Esophagus muscularis mucosa (tissue), 4 donors: ENCODE data around the gene FER. TPM values are rescaled to one million over a fixed set of nuclear protein-coding genes. Genes with fewer than 3 reads are reported as not detected.
"Not testable (repeated sequence)": the region's sequence is repeated elsewhere in the genome, so short reads cannot be mapped to it uniquely, and the experiment has no call there.

Experiments used
- DNase-seq: peaks from one replicate; pipeline ENCODE4 v3.0.0-alpha.2; 2017; ENCODE audit errors: extremely low spot score
- H3K27ac ChIP-seq, 4 donors: fragments of 200-600 bp; sonication (generic); replicated peaks in 1 of 4; 1 replicate in 3 of 4; 2 replicates in 1 of 4; pipeline ENCODE4 v1.5.1; 2016 to 2019; ENCODE audit warnings: mild to moderate bottlenecking in 1 of 4
- H3K27me3 ChIP-seq, 4 donors: fragments of 200-600 bp; sonication (generic); one replicate each; pipeline versions ENCODE4 v1.5.1 to v1.6.0; 2016 to 2019
- H3K36me3 ChIP-seq, 4 donors: fragments of 200-600 bp; sonication (generic); one replicate each; pipeline ENCODE4 v1.5.1; 2016 to 2019
- H3K4me1 ChIP-seq, 4 donors: fragments of 200-600 bp; sonication (generic); one replicate each; pipeline ENCODE4 v1.5.1; 2016 to 2019
- H3K4me3 ChIP-seq, 4 donors: fragments of 200-600 bp; sonication (generic); 1 replicate in 2 of 4; 2 replicates in 2 of 4; pipeline ENCODE4 v1.5.1; 2016 to 2019; ENCODE audit warnings: mild to moderate bottlenecking in 4 of 4, moderate library complexity in 1 of 4
- H3K9me3 ChIP-seq, 4 donors: fragments of 200-600 bp; sonication (generic); 1 replicate in 3 of 4; 2 replicates in 1 of 4; pipeline ENCODE4 v1.5.1; 2016 to 2019
- EP300 ChIP-seq: sonication (generic); formaldehyde crosslinking; IDR thresholded peaks from one replicate; pipeline ENCODE4 v1.6.1; 2017; ENCODE audit warnings: antibody characterized with exemption
- POLR2A ChIP-seq: fragments of 450-650 bp; IDR thresholded peaks from one replicate; pipeline ENCODE4 v1.6.1; 2017; ENCODE audit warnings: antibody characterized with exemption, moderate library complexity, mild to moderate bottlenecking, low read depth
- POLR2AphosphoS5 ChIP-seq, 2 donors: sonication (generic); formaldehyde crosslinking; IDR thresholded peaks; one replicate each; pipeline ENCODE4 v1.6.1; 2017; ENCODE audit warnings: antibody characterized with exemption in 2 of 2
- WGBS: methylation state at CpG from one replicate; pipeline ENCODE4 v1.1.5; 2018; 5-methylcytosine and 5-hydroxymethylcytosine counted together
- intact Hi-C: fragments of 100-400 bp; cut with DNase I; formaldehyde crosslinking; loops from one replicate; pipeline ENCODE4 v1.15.1; 2023
- total RNA-seq, 4 donors: library from RNA; depleted of rRNA; stranded (reverse); fragments of >200 nt; gene quantifications; one replicate each; pipeline versions ENCODE4 v1.1.0 to v1.2.1, GENCODE V29; 2016
- TF ChIP-seq, protein P1 (sequence below), 3 experiments: fragments of 200-600 bp in 2 of 3; fragments of 450-650 bp in 1 of 3; sonication (generic) in 2 of 3; IDR thresholded peaks; one replicate each; pipeline ENCODE4 v1.5.1; 2017 to 2019; ENCODE audit warnings: antibody characterized with exemption in 3 of 3, mild to moderate bottlenecking in 2 of 3, moderate library complexity in 1 of 3

The FER gene
- total RNA-seq, 4 donors from 2014 or later = 17.6 to 32.8 (median 25.4) TPM

GRCh38 chr5:109049565-109049964, 301.9 kb downstream of the FER start:
- H3K27me3 ChIP-seq = no peaks in the 10 kb centered on the region
- no peak overlapping the region for H3K4me3 ChIP-seq
- H3K4me1 ChIP-seq = peaks cover 0 to 9% (median 6%) of the 10 kb centered on the region in 4 donors
- no peak for TF ChIP-seq EP300
- no peak for TF ChIP-seq POLR2AphosphoS5 (IDR thresholded peaks at IDR 0.05)
- no peak for TF ChIP-seq POLR2A
- TF ChIP-seq, protein P1, sequence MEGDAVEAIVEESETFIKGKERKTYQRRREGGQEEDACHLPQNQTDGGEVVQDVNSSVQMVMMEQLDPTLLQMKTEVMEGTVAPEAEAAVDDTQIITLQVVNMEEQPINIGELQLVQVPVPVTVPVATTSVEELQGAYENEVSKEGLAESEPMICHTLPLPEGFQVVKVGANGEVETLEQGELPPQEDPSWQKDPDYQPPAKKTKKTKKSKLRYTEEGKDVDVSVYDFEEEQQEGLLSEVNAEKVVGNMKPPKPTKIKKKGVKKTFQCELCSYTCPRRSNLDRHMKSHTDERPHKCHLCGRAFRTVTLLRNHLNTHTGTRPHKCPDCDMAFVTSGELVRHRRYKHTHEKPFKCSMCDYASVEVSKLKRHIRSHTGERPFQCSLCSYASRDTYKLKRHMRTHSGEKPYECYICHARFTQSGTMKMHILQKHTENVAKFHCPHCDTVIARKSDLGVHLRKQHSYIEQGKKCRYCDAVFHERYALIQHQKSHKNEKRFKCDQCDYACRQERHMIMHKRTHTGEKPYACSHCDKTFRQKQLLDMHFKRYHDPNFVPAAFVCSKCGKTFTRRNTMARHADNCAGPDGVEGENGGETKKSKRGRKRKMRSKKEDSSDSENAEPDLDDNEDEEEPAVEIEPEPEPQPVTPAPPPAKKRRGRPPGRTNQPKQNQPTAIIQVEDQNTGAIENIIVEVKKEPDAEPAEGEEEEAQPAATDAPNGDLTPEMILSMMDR (IDR thresholded peaks at IDR 0.05) = no peak
- peaks cover 0 to 13% (median 11%) of the 10 kb centered on the region in 4 donors for H3K36me3 ChIP-seq
- DNase-seq = no peak
- 80% methylated on average over 1 of the region's 1 CpG for WGBS
- no peak overlapping the region for H3K27ac ChIP-seq
- H3K9me3 ChIP-seq = no peaks in the 10 kb centered on the region
- intact Hi-C loops = no loop called here

DNA sequence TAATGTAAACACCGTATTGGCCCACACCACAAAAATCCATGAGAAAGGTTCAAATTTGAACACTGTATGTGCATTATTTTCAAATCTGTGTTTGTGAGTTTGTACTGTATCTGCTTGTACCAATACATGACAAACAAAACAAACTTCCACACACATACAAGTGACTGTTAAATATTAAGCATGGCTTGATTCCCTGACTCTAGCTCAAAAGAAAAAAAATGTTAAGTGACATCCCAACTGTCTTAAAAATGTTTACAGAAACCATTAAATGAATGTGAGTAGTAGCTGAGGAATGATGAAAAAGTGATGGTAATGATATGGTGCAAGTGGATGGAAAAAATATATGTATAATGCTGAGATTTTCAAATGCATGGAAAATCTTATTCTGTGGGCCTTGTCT, 302.6 kb downstream of the FER start:
- H3K4me3 ChIP-seq, H3K27ac ChIP-seq, intact Hi-C loops, DNase-seq, H3K27me3 ChIP-seq, H3K4me1 ChIP-seq, H3K9me3 ChIP-seq: not testable (repeated sequence)
- peaks cover 0 to 13% (median 11%) of the 10 kb centered on the region in 4 donors for H3K36me3 ChIP-seq
- WGBS = 90% methylated on average over 1 of the region's 1 CpG

DNA sequence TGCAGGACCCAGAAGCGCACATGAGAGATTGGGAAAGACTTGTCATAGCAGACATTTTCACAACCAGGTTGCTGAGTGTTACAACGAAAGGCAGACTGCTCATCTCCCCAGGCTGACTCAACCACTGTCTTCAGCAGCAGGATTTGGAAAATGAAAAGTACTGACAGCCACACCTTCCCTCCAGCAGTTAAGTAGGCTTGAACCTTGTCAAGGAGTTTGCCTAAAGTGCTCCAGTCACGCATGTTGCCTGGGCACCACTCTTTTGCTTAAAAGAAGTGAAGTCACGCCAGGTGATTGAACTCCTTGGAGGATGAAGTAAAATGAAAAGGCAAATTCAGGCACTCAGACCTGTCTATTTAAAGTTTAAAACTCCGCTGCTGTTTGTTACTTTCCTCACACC, 304.5 kb downstream of the FER start:
- H3K27me3 ChIP-seq, intact Hi-C loops, H3K4me3 ChIP-seq, DNase-seq, H3K9me3 ChIP-seq, H3K27ac ChIP-seq, H3K4me1 ChIP-seq: not testable (repeated sequence)
- 97% methylated on average over 5 of the region's 5 CpGs for WGBS
- H3K36me3 ChIP-seq = peaks cover 0 to 13% (median 10%) of the 10 kb centered on the region in 4 donors

GRCh38 chr5:109053995-109054417, 306.3 kb downstream of the FER start:
- peaks cover 0 to 13% (median 7%) of the 10 kb centered on the region in 4 donors for H3K36me3 ChIP-seq
- H3K9me3 ChIP-seq = no peaks in the 10 kb centered on the region
- H3K4me3 ChIP-seq = peak overlapping the region in 2 of 4 donors; percentile 8 to 12
- intact Hi-C loops = no loop called here
- 38% methylated on average over 4 of the region's 4 CpGs for WGBS
- DNase-seq = no peak
- peaks cover 0 to 9% (median 6%) of the 10 kb centered on the region in 4 donors for H3K4me1 ChIP-seq
- no peaks in the 10 kb centered on the region for H3K27me3 ChIP-seq
- peak overlapping the region in 1 of 4 donors; percentile 3 for H3K27ac ChIP-seq
- TF ChIP-seq, protein P1 (IDR thresholded peaks at IDR 0.05) = no peak
- TF ChIP-seq POLR2A (no peak), EP300 (no peak), POLR2AphosphoS5 (IDR thresholded peaks at IDR 0.05) (no peak)

DNA sequence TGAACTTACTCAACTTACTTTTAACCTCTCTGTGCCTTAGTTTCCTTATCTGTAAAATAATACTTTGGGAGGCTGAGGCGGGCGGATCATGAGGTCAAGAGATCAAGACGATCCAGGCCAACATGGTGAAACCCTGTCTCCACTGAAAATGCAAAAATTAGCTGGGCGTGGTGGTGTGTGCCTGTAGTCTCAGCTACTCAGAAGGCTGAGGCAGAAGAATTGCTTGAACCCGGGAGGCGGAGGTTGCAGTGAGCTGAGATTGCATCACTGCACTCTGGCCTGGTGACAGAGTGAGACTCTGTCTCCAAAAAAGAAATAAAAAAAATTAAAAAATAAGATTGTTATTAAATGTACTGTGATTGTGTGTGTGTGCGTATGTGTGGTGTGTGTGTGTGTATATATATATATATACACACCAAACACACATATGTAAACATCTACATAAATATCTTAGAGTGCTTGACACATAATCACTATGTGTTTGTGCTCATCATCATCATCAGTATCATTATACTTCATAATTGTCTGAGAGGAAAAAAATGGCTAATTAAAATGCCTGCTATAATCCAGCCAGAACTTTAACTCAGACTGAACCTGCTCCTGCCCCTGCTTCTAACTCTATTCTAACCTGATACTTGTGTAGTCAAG, 312.8 kb downstream of the FER start:
- Histone ChIP-seq H3K4me1 (peaks cover 0 to 35% (median 23%) of the 10 kb centered on the region in 4 donors), H3K9me3 (no peaks in the 10 kb centered on the region), H3K36me3 (no peaks in the 10 kb centered on the region), H3K27me3 (no peaks in the 10 kb centered on the region), H3K27ac (peak overlapping the region in 1 of 4 donors; percentile 36), H3K4me3 (no peak overlapping the region)
- no peak for DNase-seq
- intact Hi-C loops = no loop called here
- 85% methylated on average over 7 of the region's 7 CpGs for WGBS
- TF ChIP-seq EP300 (no peak), POLR2AphosphoS5 (IDR thresholded peaks at IDR 0.05) (no peak), POLR2A (no peak)
- TF ChIP-seq, protein P1 (IDR thresholded peaks at IDR 0.05) = no peak

DNA sequence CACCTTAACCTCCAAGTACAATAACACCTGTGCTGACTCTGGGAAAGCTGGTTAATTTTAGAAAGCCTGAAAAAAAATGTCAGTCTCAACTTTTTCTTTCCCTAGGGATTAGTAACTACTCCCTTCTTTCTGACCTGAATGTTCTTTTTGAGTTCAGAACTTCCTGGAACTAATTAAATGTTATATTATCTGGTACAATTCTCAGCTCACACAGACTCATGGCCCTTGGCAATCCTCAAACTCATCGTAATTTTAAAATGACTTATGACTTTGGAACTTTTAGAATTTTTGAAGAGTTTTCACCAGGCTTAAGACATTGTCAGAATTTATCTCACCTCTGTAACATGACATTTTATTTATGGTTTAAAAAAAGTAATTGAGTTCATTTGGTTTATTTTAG, 315.0 kb downstream of the FER start:
- intact Hi-C loops = no loop called here
- no peaks in the 10 kb centered on the region for H3K27me3 ChIP-seq
- H3K4me3 ChIP-seq = no peak overlapping the region
- no peaks in the 10 kb centered on the region for H3K36me3 ChIP-seq
- DNase-seq = no peak
- peaks cover 0 to 35% (median 23%) of the 10 kb centered on the region in 4 donors for H3K4me1 ChIP-seq
- no peak for TF ChIP-seq POLR2A
- TF ChIP-seq EP300 = no peak
- TF ChIP-seq, protein P1 (IDR thresholded peaks at IDR 0.05) = no peak
- no peak for TF ChIP-seq POLR2AphosphoS5 (IDR thresholded peaks at IDR 0.05)
- H3K27ac ChIP-seq = peak overlapping the region in 3 of 4 donors; percentile 16 to 68 (median 44)
- WGBS = 15% methylated on average over 1 of the region's 1 CpG
- no peaks in the 10 kb centered on the region for H3K9me3 ChIP-seq
